ENCODE measurements around the gene XXYLT1. TPM values are rescaled to one million over a fixed set of nuclear protein-coding genes. Genes with fewer than 3 reads are reported as not detected.
A peak's percentile ranks its signal among the peaks of the same experiment; 100 is the strongest.

Gene XXYLT1
- polyA plus RNA-seq, 4 donors, result 0.81 to 11.7 (median 4.6) TPM

DNA sequence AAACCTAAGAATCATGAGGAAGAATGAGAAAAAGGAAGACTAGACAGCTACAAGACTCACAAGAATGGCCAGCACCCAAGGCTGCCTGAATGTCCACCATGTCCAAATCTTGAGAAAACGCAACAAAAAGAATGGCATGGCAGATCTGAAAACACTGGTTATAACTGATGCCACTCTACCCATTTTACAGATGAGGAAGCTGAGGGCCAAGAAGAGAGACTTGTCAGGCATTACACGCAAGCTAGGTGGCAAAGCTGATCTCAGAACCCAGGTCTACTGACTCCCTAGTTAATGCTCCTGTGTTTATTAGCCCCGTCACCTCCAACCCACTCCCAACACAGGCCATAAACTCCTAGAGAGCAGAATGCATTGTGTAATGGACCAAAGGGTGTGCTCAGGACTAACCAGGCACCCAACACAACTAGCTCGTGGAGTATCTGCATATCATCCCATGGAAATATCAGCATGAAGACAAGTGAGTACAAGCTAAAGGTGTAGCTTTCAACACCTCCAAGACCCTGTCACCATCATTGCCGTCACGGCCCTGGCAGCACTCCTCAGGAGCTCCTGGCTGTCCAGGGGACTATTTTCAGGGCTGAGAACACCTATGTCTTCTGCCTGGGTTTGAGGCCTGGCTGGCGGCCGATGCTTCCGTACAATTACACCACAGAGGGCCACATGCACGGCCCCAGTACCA lies 111.7 kb downstream of the XXYLT1 start:
- peaks cover 6 to 57% (median 20%) of the 10 kb centered on the region in 3 donors for H3K4me1 ChIP-seq (ENCODE audit: control insufficient read depth in 3 of 3, insufficient read depth in 2 of 3, low read depth in 1 of 3, low read length in 2 of 3)
- DNase-seq (peak; percentile 27 to 74), FAIRE-seq (no peak)
- no peaks in the 10 kb centered on the region for H3K36me3 ChIP-seq (ENCODE audit: control insufficient read depth in 3 of 3, insufficient read depth in 2 of 3, low read depth in 1 of 3, low read length in 3 of 3)
- H3K27me3 ChIP-seq (ENCODE audit: control insufficient read depth in 3 of 3, insufficient read depth in 3 of 3, low read length in 3 of 3), result no peaks in the 10 kb centered on the region
- H3K4me3 ChIP-seq (ENCODE audit: low read depth in 1 of 3, low read length in 3 of 3), result no peak overlapping the region
- WGBS, 3 donors, result 81 to 89% (median 86%) methylated on average over 10 of the region's 10 CpGs
- peaks cover 0 to 3% of the 10 kb centered on the region in 2 donors for H3K9me3 ChIP-seq (ENCODE audit: control insufficient read depth in 2 of 2, insufficient read depth in 1 of 2, low read depth in 1 of 2, low read length in 1 of 2)
- peak overlapping the region in 2 of 3 donors; percentile 71 to 82 for H3K27ac ChIP-seq (ENCODE audit: low read depth in 1 of 3, low read length in 2 of 3)

- DNase-seq, result no peak
- WGBS, 3 donors, result 87 to 94% (median 91%) methylated on average over 20 of the region's 20 CpGs
Measured at GRCh38 chr3:195156286-195156890, 114.6 kb downstream of the XXYLT1 start.

GRCh38 chr3:195155570-195156241 lies 115.3 kb downstream of the XXYLT1 start:
- Histone ChIP-seq H3K4me3 (ENCODE audit: low read depth in 1 of 3, low read length in 3 of 3) (no peak overlapping the region), H3K9me3 (ENCODE audit: control insufficient read depth in 2 of 2, insufficient read depth in 1 of 2, low read depth in 1 of 2, low read length in 1 of 2) (no peaks in the 10 kb centered on the region), H3K27ac (ENCODE audit: low read depth in 1 of 3, low read length in 2 of 3) (peak overlapping the region in 2 of 3 donors; percentile 89 to 93), H3K36me3 (ENCODE audit: control insufficient read depth in 3 of 3, insufficient read depth in 2 of 3, low read depth in 1 of 3, low read length in 3 of 3) (peaks cover 0 to 5% (median 0%) of the 10 kb centered on the region in 3 donors), H3K27me3 (ENCODE audit: control insufficient read depth in 3 of 3, insufficient read depth in 3 of 3, low read length in 3 of 3) (no peaks in the 10 kb centered on the region), H3K4me1 (ENCODE audit: control insufficient read depth in 3 of 3, insufficient read depth in 2 of 3, low read depth in 1 of 3, low read length in 2 of 3) (peaks cover 6 to 70% (median 16%) of the 10 kb centered on the region in 3 donors)
- DNase-seq, result no peak
- WGBS, 3 donors, result 73 to 84% (median 80%) methylated on average over 17 of the region's 17 CpGs
- FAIRE-seq, result no peak

More at GRCh38 chr3:195156286-195156890, 114.6 kb downstream of the XXYLT1 start:
- no peaks in the 10 kb centered on the region for H3K27me3 ChIP-seq (ENCODE audit: control insufficient read depth in 3 of 3, insufficient read depth in 3 of 3, low read length in 3 of 3)
- no peaks in the 10 kb centered on the region for H3K9me3 ChIP-seq (ENCODE audit: control insufficient read depth in 2 of 2, insufficient read depth in 1 of 2, low read depth in 1 of 2, low read length in 1 of 2)
- no peak for FAIRE-seq
- H3K27ac ChIP-seq (ENCODE audit: low read depth in 1 of 3, low read length in 2 of 3), result peak overlapping the region in 1 of 3 donors; percentile 89
- no peak overlapping the region for H3K4me3 ChIP-seq (ENCODE audit: low read depth in 1 of 3, low read length in 3 of 3)
- H3K4me1 ChIP-seq (ENCODE audit: control insufficient read depth in 3 of 3, insufficient read depth in 2 of 3, low read depth in 1 of 3, low read length in 2 of 3), result peaks cover 6 to 69% (median 18%) of the 10 kb centered on the region in 3 donors
- H3K36me3 ChIP-seq (ENCODE audit: control insufficient read depth in 3 of 3, insufficient read depth in 2 of 3, low read depth in 1 of 3, low read length in 3 of 3), result peaks cover 0 to 5% (median 0%) of the 10 kb centered on the region in 3 donors

DNA sequence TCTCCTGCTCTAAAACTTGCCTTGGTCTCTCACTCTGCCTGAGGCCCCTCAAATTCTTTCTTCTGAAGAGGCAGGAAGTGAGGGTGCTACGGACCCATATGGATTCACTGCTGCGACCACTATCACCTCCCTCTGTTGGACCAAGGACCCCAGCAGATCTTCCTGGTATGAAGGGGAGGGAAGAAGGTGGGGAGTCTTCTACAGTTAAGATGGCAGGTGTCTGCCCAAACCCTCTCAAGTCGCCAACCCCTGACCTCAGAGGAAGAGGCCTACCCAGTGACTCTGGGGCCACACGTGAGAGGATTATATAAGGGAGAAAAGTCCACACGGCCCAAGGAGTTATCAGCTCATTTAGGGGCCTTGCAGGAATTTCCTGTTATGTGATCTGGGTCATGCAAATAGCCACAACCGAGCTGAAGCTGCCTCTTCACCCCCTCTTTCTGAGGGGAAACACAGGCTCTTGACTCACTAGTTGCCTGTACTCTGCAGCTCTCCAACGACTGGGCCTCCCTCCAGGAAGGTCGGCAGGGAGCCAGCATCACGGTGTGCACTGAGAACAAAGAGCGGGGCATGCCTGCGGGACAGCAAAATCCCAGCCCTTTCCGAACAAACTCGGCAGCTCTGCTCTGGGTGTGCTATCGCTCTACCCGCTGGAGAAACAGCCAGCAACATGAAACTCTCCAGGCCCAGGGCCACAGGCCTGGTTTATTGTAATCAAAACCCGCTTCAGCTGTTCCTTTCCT lies 116.0 kb downstream of the XXYLT1 start:
- Histone ChIP-seq H3K4me3 (ENCODE audit: low read depth in 1 of 3, low read length in 3 of 3) (no peak overlapping the region), H3K9me3 (ENCODE audit: control insufficient read depth in 2 of 2, insufficient read depth in 1 of 2, low read depth in 1 of 2, low read length in 1 of 2) (no peaks in the 10 kb centered on the region), H3K36me3 (ENCODE audit: control insufficient read depth in 3 of 3, insufficient read depth in 2 of 3, low read depth in 1 of 3, low read length in 3 of 3) (peaks cover 0 to 5% (median 0%) of the 10 kb centered on the region in 3 donors), H3K4me1 (ENCODE audit: control insufficient read depth in 3 of 3, insufficient read depth in 2 of 3, low read depth in 1 of 3, low read length in 2 of 3) (peaks cover 6 to 65% (median 12%) of the 10 kb centered on the region in 3 donors), H3K27ac (ENCODE audit: low read depth in 1 of 3, low read length in 2 of 3) (peak overlapping the region; percentile 60 to 93 (median 89)), H3K27me3 (ENCODE audit: control insufficient read depth in 3 of 3, insufficient read depth in 3 of 3, low read length in 3 of 3) (no peaks in the 10 kb centered on the region)
- 16 to 29% (median 24%) methylated on average over 16 of the region's 16 CpGs for WGBS, 3 donors
- DNase-seq, result peak; percentile 85 to 90
- no peak for FAIRE-seq

DNA sequence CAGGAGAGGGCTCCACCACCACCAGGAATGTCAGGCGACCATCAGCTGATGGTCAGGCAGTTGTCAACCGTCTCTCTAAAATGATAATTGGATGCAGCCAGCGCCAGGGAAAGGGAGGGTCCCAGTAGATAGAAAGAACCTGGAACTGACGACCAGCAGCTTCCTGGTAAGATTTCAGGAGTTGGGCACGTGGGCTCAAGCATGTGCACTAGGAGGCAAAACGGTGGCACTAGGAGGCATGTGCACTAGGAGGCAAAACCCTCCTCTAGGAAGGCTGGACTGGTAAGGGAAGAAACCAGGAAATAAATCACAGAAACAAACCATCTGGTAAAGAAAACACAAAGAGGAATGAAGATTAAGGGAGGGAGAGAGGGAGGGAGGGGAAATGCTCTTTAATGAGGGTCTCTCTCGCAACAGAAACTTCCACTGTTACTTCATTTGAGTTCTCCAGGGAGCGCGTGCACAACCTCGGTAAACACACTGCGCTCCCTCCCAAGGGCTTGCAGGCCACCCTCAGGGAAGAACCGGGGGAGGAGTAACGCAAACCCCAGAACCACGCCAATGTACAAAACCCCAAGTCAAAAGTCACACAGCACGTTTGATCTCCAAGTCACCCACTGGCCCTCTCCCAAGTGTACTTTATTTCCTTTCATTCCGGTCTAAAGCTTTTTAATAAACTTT lies 116.7 kb downstream of the XXYLT1 start:
- FAIRE-seq (no peak), DNase-seq (no peak)
- Histone ChIP-seq H3K27ac (ENCODE audit: low read depth in 1 of 3, low read length in 2 of 3) (peak overlapping the region; percentile 60 to 93 (median 89)), H3K4me3 (ENCODE audit: low read depth in 1 of 3, low read length in 3 of 3) (no peak overlapping the region), H3K4me1 (ENCODE audit: control insufficient read depth in 3 of 3, insufficient read depth in 2 of 3, low read depth in 1 of 3, low read length in 2 of 3) (peaks cover 6 to 58% (median 7%) of the 10 kb centered on the region in 3 donors), H3K27me3 (ENCODE audit: control insufficient read depth in 3 of 3, insufficient read depth in 3 of 3, low read length in 3 of 3) (no peaks in the 10 kb centered on the region), H3K9me3 (ENCODE audit: control insufficient read depth in 2 of 2, insufficient read depth in 1 of 2, low read depth in 1 of 2, low read length in 1 of 2) (no peaks in the 10 kb centered on the region), H3K36me3 (ENCODE audit: control insufficient read depth in 3 of 3, insufficient read depth in 2 of 3, low read depth in 1 of 3, low read length in 3 of 3) (peaks cover 0 to 5% (median 0%) of the 10 kb centered on the region in 3 donors)
- 49 to 54% (median 50%) methylated on average over 16 of the region's 16 CpGs for WGBS, 3 donors

DNA sequence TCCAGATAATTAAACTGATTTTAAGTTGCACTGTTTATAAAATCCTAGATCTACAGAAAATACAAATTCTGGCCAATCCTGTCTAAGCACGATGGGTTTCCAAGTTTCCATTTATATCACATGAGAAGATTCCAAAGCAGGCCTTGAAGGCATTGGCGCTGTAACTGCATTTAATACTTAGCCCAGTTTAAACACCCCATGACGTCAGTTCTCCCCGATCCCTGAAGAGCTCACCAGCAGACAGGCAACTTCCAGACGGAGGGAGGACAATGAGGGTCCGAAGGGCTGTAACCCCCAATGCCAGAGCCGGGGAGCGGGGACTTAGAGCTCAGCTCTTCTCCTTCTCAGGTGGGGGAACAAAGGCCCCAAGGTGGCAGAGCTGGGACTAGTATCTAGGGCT lies 117.3 kb downstream of the XXYLT1 start:
- H3K4me1 ChIP-seq (ENCODE audit: control insufficient read depth in 3 of 3, insufficient read depth in 2 of 3, low read depth in 1 of 3, low read length in 2 of 3), result peaks cover 6 to 55% (median 7%) of the 10 kb centered on the region in 3 donors
- DNase-seq, result no peak
- H3K4me3 ChIP-seq (ENCODE audit: low read depth in 1 of 3, low read length in 3 of 3), result no peak overlapping the region
- H3K27me3 ChIP-seq (ENCODE audit: control insufficient read depth in 3 of 3, insufficient read depth in 3 of 3, low read length in 3 of 3), result no peaks in the 10 kb centered on the region
- no peaks in the 10 kb centered on the region for H3K9me3 ChIP-seq (ENCODE audit: control insufficient read depth in 2 of 2, insufficient read depth in 1 of 2, low read depth in 1 of 2, low read length in 1 of 2)
- FAIRE-seq, result no peak
- H3K27ac ChIP-seq (ENCODE audit: low read depth in 1 of 3, low read length in 2 of 3), result peak overlapping the region in 2 of 3 donors; percentile 89 to 93
- peaks cover 0 to 5% (median 0%) of the 10 kb centered on the region in 3 donors for H3K36me3 ChIP-seq (ENCODE audit: control insufficient read depth in 3 of 3, insufficient read depth in 2 of 3, low read depth in 1 of 3, low read length in 3 of 3)
- WGBS, 3 donors, result 71 to 92% (median 88%) methylated on average over 8 of the region's 8 CpGs

- Histone ChIP-seq H3K36me3 (ENCODE audit: control insufficient read depth in 3 of 3, insufficient read depth in 2 of 3, low read depth in 1 of 3, low read length in 3 of 3) (peaks cover 0 to 5% (median 0%) of the 10 kb centered on the region in 3 donors), H3K27me3 (ENCODE audit: control insufficient read depth in 3 of 3, insufficient read depth in 3 of 3, low read length in 3 of 3) (no peaks in the 10 kb centered on the region), H3K4me1 (ENCODE audit: control insufficient read depth in 3 of 3, insufficient read depth in 2 of 3, low read depth in 1 of 3, low read length in 2 of 3) (peaks cover 6 to 53% (median 7%) of the 10 kb centered on the region in 3 donors), H3K4me3 (ENCODE audit: low read depth in 1 of 3, low read length in 3 of 3) (no peak overlapping the region), H3K9me3 (ENCODE audit: control insufficient read depth in 2 of 2, insufficient read depth in 1 of 2, low read depth in 1 of 2, low read length in 1 of 2) (no peaks in the 10 kb centered on the region), H3K27ac (ENCODE audit: low read depth in 1 of 3, low read length in 2 of 3) (peak overlapping the region in 2 of 3 donors; percentile 32 to 89)
- 58 to 81% (median 76%) methylated on average over 7 of the region's 7 CpGs for WGBS, 3 donors
- DNase-seq (no peak), FAIRE-seq (no peak)
Measured at GRCh38 chr3:195153130-195153529, 117.8 kb downstream of the XXYLT1 start.

Data from small intestine (tissue), 7 donors.